Left ventricle myocardium superior (tissue), 1 donor: Measurements from ENCODE around the gene MVB12B. TPM values are rescaled to one million over a fixed set of nuclear protein-coding genes. Genes with fewer than 3 reads are reported as not detected.
"Not testable (repeated sequence)": the region's sequence is repeated elsewhere in the genome, so short reads cannot be mapped to it uniquely, and the experiment has no call there.

Experiments used
- ATAC-seq: fragments of 200-7000 bp; cut with Tn5 transposase; one replicate; pipeline ENCODE4 v1.9.1; 2020; ENCODE audit warnings: mild to moderate bottlenecking, moderate library complexity
- DNase-seq: peaks from one replicate; pipeline ENCODE4 v3.0.0-alpha.2; 2020
- intact Hi-C: fragments of 100-400 bp; cut with micrococcal nuclease; formaldehyde crosslinking; loops from one replicate; pipeline ENCODE4 v1.11.0; 2022
- long read RNA-seq: library from polyadenylated mRNA; unstranded; transcript quantifications from one replicate; pipeline ENCODE4 v2.0.0, GENCODE V29; 2021
- total RNA-seq: library from RNA; stranded (reverse); fragmentation: NEBNext Ultra II Directional; extraction: Animal tissue kit (Norgen Biotek cat#: 25700); gene quantifications from one replicate; pipeline ENCODE4 v1.2.1, GENCODE V29; 2021
- donor health status: DM: no; HTN: yes; CAD: no; lungs with severe emphysema.

Gene MVB12B
- 11.8 TPM for total RNA-seq
- long read RNA-seq, partial matches to known transcripts = 10 of 11 reads
- long read RNA-seq, other reads (novel, unspliced or antisense) = 1 of 11 reads

- ATAC-seq (peak; percentile 73), DNase-seq (peak; percentile 73)
- intact Hi-C loops = no loop called here
These were observed at the start of gene MVB12B for GRCh38 chr9:126326228-126327005. MVB12B (plus strand) TSS chr9:126326829; CDS start chr9:126326930, 101 bp downstream.

- intact Hi-C loops = no loop called here
- DNase-seq (no peak), ATAC-seq (no peak)
These were observed 42.7 kb upstream of the MVB12B start for GRCh38 chr9:126283799-126284465.

DNA sequence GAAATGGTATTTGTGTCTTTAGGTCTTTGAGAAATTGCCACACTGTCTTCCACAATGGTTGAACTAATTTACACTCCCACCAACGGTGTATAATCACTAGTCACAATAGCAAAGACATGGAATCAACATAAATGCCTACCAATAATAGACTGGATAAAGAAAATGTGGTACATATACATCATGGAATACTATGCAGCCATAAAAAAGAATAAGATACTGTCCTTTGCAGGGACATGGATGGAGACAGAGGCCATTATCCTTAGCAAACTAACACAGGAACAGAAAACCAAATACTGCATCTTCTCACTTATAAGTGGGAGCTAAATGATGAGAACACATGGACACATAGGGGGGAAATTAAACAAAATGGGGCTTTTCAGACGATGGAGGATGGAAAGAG lies 41.0 kb upstream of the MVB12B start:
- ATAC-seq, DNase-seq, intact Hi-C loops: not testable (repeated sequence)

- ATAC-seq (no peak), DNase-seq (no peak)
- intact Hi-C loops = no loop called here
These were observed 39.3 kb upstream of the MVB12B start for GRCh38 chr9:126287166-126287866.

DNA sequence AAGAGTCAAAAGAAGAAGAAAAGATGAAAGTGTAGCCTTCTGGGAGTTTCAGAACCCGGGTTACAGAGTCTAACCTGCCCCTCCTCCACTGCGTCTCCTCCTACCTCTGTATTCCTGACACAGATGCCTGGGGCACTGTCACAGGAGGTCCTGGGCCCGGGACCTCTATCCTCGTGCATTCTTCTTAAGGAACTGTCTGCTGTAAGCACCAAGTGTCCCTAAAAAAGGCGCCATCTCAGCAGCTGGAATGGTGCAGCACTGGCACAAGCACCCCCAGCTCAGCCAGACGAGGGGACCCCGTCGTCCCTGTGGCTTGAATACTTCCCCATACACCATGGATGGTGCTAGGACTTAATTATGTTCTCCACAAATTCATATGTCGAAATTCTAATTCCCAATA lies 35.8 kb upstream of the MVB12B start:
- intact Hi-C loops = no loop called here
- ATAC-seq = no peak
- no peak for DNase-seq

GRCh38 chr9:126291925-126292324 lies 34.7 kb upstream of the MVB12B start:
- intact Hi-C loops = no loop called here
- ATAC-seq = no peak
- no peak for DNase-seq

GRCh38 chr9:126292736-126293521 lies 33.7 kb upstream of the MVB12B start:
- DNase-seq (no peak), ATAC-seq (no peak)
- intact Hi-C loops = no loop called here

- intact Hi-C loops = no loop called here
- DNase-seq (no peak), ATAC-seq (no peak)
These were observed 33.1 kb upstream of the MVB12B start for GRCh38 chr9:126293522-126293889.

GRCh38 chr9:126294331-126295081 lies 32.1 kb upstream of the MVB12B start:
- intact Hi-C loops = no loop called here
- no peak for ATAC-seq
- DNase-seq = no peak

DNA sequence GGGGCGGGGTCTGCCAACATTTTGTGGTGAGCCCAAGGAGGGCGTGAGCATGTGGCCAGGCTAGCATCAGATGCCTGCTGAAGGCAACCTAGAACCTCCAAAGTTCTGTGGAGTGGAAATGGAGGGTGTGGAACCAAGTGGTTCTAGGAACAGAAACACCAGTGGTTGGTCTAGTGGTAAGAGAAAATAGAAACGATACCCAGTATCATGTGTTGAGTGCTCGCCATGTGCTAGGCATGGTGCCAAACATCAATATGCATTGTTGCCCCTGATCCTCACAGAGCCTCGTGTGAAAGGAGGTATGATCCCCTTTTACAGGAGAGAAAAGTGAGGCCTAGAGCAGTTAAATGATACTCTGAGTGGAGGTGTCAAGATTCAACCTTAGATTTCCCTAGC lies 31.5 kb upstream of the MVB12B start:
- ATAC-seq = no peak

GRCh38 chr9:126295516-126295915 lies 31.1 kb upstream of the MVB12B start:
- DNase-seq (no peak), ATAC-seq (no peak)
- intact Hi-C loops = no loop called here

More for the DNA sequence above, 31.5 kb upstream of the MVB12B start:
- DNase-seq = no peak
- intact Hi-C loops = no loop called here

DNA sequence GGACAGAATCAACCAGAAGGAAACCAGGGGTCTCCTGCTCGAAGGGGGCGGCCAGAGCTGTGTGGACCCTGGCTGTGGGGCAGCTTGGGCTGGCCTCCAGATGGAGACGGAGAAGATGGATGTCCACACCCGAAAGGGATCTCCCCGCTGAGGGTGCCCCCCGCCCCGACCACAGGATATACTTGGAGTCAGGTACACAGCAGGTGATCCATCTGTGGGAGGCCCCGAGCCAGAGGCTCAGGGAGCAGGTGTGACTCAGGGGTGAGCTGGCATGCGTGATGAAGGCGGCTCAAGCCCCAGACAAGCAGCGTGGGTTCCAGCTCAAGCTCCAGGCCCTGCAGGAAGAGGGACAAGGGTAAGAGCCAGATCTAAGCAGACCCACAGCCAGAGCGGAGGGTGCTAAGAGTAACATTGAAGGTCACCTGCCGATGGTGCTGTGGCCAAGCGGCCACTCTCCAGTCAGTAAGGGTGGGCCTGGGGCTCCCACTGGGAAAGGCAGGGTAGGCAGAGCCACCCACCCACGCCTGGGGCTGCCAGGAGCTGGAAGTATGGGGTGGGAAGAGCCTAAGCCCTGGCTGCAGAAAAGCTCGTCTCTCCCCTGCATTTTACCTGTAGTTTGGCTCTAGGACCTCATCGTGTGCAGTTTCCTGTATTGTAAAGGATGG lies 30.6 kb upstream of the MVB12B start:
- ATAC-seq (no peak), DNase-seq (no peak)
- intact Hi-C loops = no loop called here

DNA sequence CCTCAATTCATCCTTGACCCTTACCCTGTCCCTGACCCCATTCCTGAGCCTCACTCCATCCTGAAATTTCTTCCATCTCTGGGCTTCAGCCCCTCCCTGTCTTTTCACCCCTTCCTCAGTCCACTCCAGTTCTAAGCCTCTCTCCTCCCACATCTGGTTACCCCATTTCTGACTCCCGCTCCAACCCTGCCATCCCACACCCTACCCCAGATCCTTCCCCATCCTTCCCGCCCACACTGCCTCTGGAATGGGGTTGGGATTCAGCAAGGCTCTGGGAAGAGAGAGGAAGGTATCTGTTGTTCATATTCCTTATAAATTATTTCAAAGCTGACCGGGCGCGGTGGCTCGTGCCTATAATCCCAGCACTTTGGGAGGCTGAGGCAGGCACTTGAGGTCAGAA lies 29.9 kb upstream of the MVB12B start:
- no peak for ATAC-seq
- intact Hi-C loops = no loop called here
- DNase-seq = no peak

DNA sequence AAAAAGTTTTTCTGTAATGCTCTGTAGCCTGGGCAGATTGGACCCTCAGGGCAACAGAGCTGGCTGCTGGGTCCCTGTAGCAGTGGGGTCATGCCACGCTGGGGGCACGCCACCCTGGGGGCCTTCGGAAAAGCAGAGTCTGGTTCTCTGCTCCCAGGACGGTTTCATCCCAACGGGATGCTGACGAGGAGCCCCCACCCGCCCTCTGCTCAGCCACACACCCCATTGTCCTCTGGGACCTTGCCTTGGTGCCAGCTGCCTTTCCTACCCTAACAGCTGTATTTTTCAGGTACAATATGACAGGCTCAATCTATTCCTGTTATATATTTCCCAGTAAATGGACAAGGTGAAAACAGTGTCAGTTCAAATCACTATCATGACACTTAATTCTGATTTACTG lies 29.0 kb upstream of the MVB12B start:
- intact Hi-C loops = no loop called here
- DNase-seq = no peak
- no peak for ATAC-seq

- no peak for DNase-seq
- ATAC-seq = no peak
- intact Hi-C loops = no loop called here
These were observed 28.4 kb upstream of the MVB12B start for GRCh38 chr9:126298063-126298801.

GRCh38 chr9:126299706-126300276 lies 26.8 kb upstream of the MVB12B start:
- ATAC-seq = no peak
- no peak for DNase-seq
- intact Hi-C loops = loop anchor here (5.0 kb wide), 1 partner anchor 98 kb away; no protein-coding TSS in a partner anchor

- intact Hi-C loops = loop anchor here (5.0 kb wide), 1 partner anchor 96 kb away; no protein-coding TSS in a partner anchor
- ATAC-seq (no peak), DNase-seq (no peak)
These were observed 25.4 kb upstream of the MVB12B start for GRCh38 chr9:126301196-126301595.
